ENCODE measurements around the gene SYK. TPM values are rescaled to one million over a fixed set of nuclear protein-coding genes. Genes with fewer than 3 reads are reported as not detected.

Gene SYK
- total RNA-seq, 1 donor from 2014 or later = 0.55 TPM

DNA sequence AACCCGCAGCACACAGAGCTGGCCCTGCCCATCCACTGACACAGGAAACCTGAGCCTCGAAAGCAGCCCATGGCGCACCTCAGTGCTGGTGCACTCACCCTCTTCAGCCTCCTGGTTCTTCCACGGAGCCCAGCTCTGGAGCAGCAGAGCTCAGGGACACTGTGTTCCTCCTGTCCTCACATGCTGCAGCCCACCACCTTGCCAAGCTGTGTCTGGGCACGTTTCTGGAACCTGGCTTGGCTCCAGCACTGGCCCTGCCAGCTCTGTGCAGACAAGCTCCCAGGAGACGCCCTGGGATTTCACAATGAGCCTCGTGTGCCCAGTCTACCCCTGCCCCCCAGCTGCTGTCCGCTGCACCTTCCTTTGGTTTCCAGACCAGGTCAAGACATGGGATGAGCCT is 119.5 kb downstream of the SYK start:
- no peak for DNase-seq (ENCODE audit: low spot score)
- Mint-ChIP-seq H3K4me3 (ENCODE audit: unreplicated experiment) (no peak overlapping the region), H3K27ac (ENCODE audit: unreplicated experiment) (peak overlapping the region; percentile 76)

DNA sequence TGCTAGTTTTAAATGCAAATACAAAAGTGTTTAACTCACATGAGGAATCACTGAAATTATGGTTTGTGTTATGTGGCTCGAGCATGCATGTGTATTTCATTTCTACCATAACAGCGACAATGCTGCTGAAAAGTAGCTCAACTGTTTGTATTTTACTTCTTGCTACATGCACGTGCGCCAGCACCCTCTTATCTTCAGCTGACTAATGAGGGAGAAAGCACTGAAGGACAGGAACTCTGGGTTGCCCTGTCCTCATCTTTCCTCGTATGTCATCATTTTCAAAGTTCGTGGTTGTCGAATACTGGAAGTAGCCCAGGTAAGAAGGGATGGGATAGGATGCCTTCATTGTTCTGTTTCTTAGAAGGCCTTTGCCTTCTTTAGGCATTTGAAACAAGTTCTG is 120.3 kb downstream of the SYK start:
- no peak for DNase-seq (ENCODE audit: low spot score)
- H3K4me1 Mint-ChIP-seq (ENCODE audit: low read depth) = peaks cover 50% of the 10 kb centered on the region

More for the DNA sequence above, 119.5 kb downstream of the SYK start:
- H3K4me1 Mint-ChIP-seq (ENCODE audit: low read depth) = peaks cover 42% of the 10 kb centered on the region
- peaks cover 14% of the 10 kb centered on the region for H3K9me3 Mint-ChIP-seq (ENCODE audit: low read depth)
- no peaks in the 10 kb centered on the region for H3K27me3 Mint-ChIP-seq (ENCODE audit: low read depth)
- peaks cover 1% of the 10 kb centered on the region for H3K36me3 Mint-ChIP-seq (ENCODE audit: low read depth)
- TF ChIP-seq CTCF (IDR thresholded peaks at IDR 0.05) = no peak

GRCh38 chr9:90925581-90926257 is 124.1 kb downstream of the SYK start:
- peak overlapping the region; percentile 87 for H3K27ac Mint-ChIP-seq (ENCODE audit: unreplicated experiment)
- no peaks in the 10 kb centered on the region for H3K27me3 Mint-ChIP-seq (ENCODE audit: low read depth)
- no peak overlapping the region for H3K4me3 Mint-ChIP-seq (ENCODE audit: unreplicated experiment)
- TF ChIP-seq CTCF (IDR thresholded peaks at IDR 0.05) = no peak
- peaks cover 39% of the 10 kb centered on the region for H3K4me1 Mint-ChIP-seq (ENCODE audit: low read depth)
- no peak for DNase-seq (ENCODE audit: low spot score)
- H3K36me3 Mint-ChIP-seq (ENCODE audit: low read depth) = peaks cover 1% of the 10 kb centered on the region
- H3K9me3 Mint-ChIP-seq (ENCODE audit: low read depth) = peaks cover 10% of the 10 kb centered on the region

More for the DNA sequence above, 120.3 kb downstream of the SYK start:
- H3K27me3 Mint-ChIP-seq (ENCODE audit: low read depth) = no peaks in the 10 kb centered on the region
- peaks cover 1% of the 10 kb centered on the region for H3K36me3 Mint-ChIP-seq (ENCODE audit: low read depth)
- no peak overlapping the region for H3K27ac Mint-ChIP-seq (ENCODE audit: unreplicated experiment)
- no peak for TF ChIP-seq CTCF (IDR thresholded peaks at IDR 0.05)
- peaks cover 14% of the 10 kb centered on the region for H3K9me3 Mint-ChIP-seq (ENCODE audit: low read depth)
- no peak overlapping the region for H3K4me3 Mint-ChIP-seq (ENCODE audit: unreplicated experiment)

GRCh38 chr9:90926936-90927335 is 125.3 kb downstream of the SYK start:
- H3K4me1 Mint-ChIP-seq (ENCODE audit: low read depth) = peaks cover 26% of the 10 kb centered on the region
- H3K27me3 Mint-ChIP-seq (ENCODE audit: low read depth) = no peaks in the 10 kb centered on the region
- H3K27ac Mint-ChIP-seq (ENCODE audit: unreplicated experiment) = peak overlapping the region; percentile 54
- peaks cover 1% of the 10 kb centered on the region for H3K36me3 Mint-ChIP-seq (ENCODE audit: low read depth)
- DNase-seq (ENCODE audit: low spot score) = no peak
- peaks cover 10% of the 10 kb centered on the region for H3K9me3 Mint-ChIP-seq (ENCODE audit: low read depth)
- H3K4me3 Mint-ChIP-seq (ENCODE audit: unreplicated experiment) = no peak overlapping the region
- no peak for TF ChIP-seq CTCF (IDR thresholded peaks at IDR 0.05)

- Mint-ChIP-seq H3K4me1 (ENCODE audit: low read depth) (peaks cover 24% of the 10 kb centered on the region), H3K27me3 (ENCODE audit: low read depth) (no peaks in the 10 kb centered on the region), H3K27ac (ENCODE audit: unreplicated experiment) (no peak overlapping the region), H3K4me3 (ENCODE audit: unreplicated experiment) (no peak overlapping the region), H3K36me3 (ENCODE audit: low read depth) (peaks cover 1% of the 10 kb centered on the region), H3K9me3 (ENCODE audit: low read depth) (peaks cover 8% of the 10 kb centered on the region)
- DNase-seq (ENCODE audit: low spot score) = no peak
- no peak for TF ChIP-seq CTCF (IDR thresholded peaks at IDR 0.05)
Observed at GRCh38 chr9:90927496-90927895, 125.9 kb downstream of the SYK start.
